Measurements from ENCODE around the gene ELFN2. TPM values are rescaled to one million over a fixed set of nuclear protein-coding genes. Genes with fewer than 3 reads are reported as not detected.
"Not testable (repeated sequence)": the region's sequence is repeated elsewhere in the genome, so short reads cannot be mapped to it uniquely, and the experiment has no call there.

The ELFN2 gene
- total RNA-seq, 2 experiments from 2014 or later: 0.57 to 0.79 TPM

- DNase-seq: no peak
- Mint-ChIP-seq H3K9me3 (no peaks in the 10 kb centered on the region), H3K36me3 (ENCODE audit: low read depth) (no peaks in the 10 kb centered on the region), H3K27ac (no peak overlapping the region), H3K4me3 (no peak overlapping the region), H3K4me1 (ENCODE audit: low read depth) (no peaks in the 10 kb centered on the region), H3K27me3 (ENCODE audit: low read depth) (no peaks in the 10 kb centered on the region)
- CTCF ChIA-PET: no interaction called here
- intact Hi-C loops (cut with micrococcal nuclease): no loop called here
Observed at GRCh38 chr22:37402184-37402506, 25.1 kb downstream of the ELFN2 start.

GRCh38 chr22:37401401-37402183 is 25.7 kb downstream of the ELFN2 start:
- intact Hi-C loops (cut with micrococcal nuclease): no loop called here
- Mint-ChIP-seq H3K4me3 (no peak overlapping the region), H3K36me3 (ENCODE audit: low read depth) (no peaks in the 10 kb centered on the region), H3K9me3 (no peaks in the 10 kb centered on the region), H3K4me1 (ENCODE audit: low read depth) (no peaks in the 10 kb centered on the region), H3K27me3 (ENCODE audit: low read depth) (peaks cover 5% of the 10 kb centered on the region), H3K27ac (no peak overlapping the region)
- DNase-seq: no peak
- CTCF ChIA-PET: interaction anchor here (0.6 kb wide), 1 partner anchor 40 kb away, joined by 3 read pairs; no protein-coding TSS in a partner anchor

GRCh38 chr22:37400719-37401118 is 26.6 kb downstream of the ELFN2 start:
- H3K9me3 Mint-ChIP-seq: no peaks in the 10 kb centered on the region
- H3K27me3 Mint-ChIP-seq (ENCODE audit: low read depth): peaks cover 6% of the 10 kb centered on the region
- intact Hi-C loops (cut with micrococcal nuclease): no loop called here
- CTCF ChIA-PET: no interaction called here
- H3K36me3 Mint-ChIP-seq (ENCODE audit: low read depth): no peaks in the 10 kb centered on the region
- DNase-seq: no peak
- H3K4me1 Mint-ChIP-seq (ENCODE audit: low read depth): no peaks in the 10 kb centered on the region
- no peak overlapping the region for H3K4me3 Mint-ChIP-seq
- H3K27ac Mint-ChIP-seq: no peak overlapping the region

- H3K27ac Mint-ChIP-seq; H3K4me3 Mint-ChIP-seq; H3K27me3 Mint-ChIP-seq (ENCODE audit: low read depth); H3K4me1 Mint-ChIP-seq (ENCODE audit: low read depth); DNase-seq; CTCF ChIA-PET; H3K36me3 Mint-ChIP-seq (ENCODE audit: low read depth); intact Hi-C loops (cut with micrococcal nuclease); H3K9me3 Mint-ChIP-seq: not testable (repeated sequence)
Observed at GRCh38 chr22:37399457-37399856, 27.8 kb downstream of the ELFN2 start.

- DNase-seq: no peak
- Mint-ChIP-seq H3K27ac (no peak overlapping the region), H3K36me3 (ENCODE audit: low read depth) (no peaks in the 10 kb centered on the region), H3K4me3 (no peak overlapping the region), H3K4me1 (ENCODE audit: low read depth) (no peaks in the 10 kb centered on the region), H3K9me3 (no peaks in the 10 kb centered on the region), H3K27me3 (ENCODE audit: low read depth) (peaks cover 6% of the 10 kb centered on the region)
- intact Hi-C loops (cut with micrococcal nuclease): no loop called here
- CTCF ChIA-PET: interaction anchor here (1.3 kb wide), 1 partner anchor 81 kb away, joined by 3 read pairs; no protein-coding TSS in a partner anchor
Observed at GRCh38 chr22:37397226-37397625, 30.1 kb downstream of the ELFN2 start.

GRCh38 chr22:37396488-37397084 is 30.7 kb downstream of the ELFN2 start:
- CTCF ChIA-PET: no interaction called here
- no peak overlapping the region for H3K4me3 Mint-ChIP-seq
- H3K27ac Mint-ChIP-seq: no peak overlapping the region
- peaks cover 6% of the 10 kb centered on the region for H3K27me3 Mint-ChIP-seq (ENCODE audit: low read depth)
- H3K9me3 Mint-ChIP-seq: no peaks in the 10 kb centered on the region
- no peaks in the 10 kb centered on the region for H3K36me3 Mint-ChIP-seq (ENCODE audit: low read depth)
- no peak for DNase-seq
- H3K4me1 Mint-ChIP-seq (ENCODE audit: low read depth): no peaks in the 10 kb centered on the region
- intact Hi-C loops (cut with micrococcal nuclease): no loop called here

GRCh38 chr22:37394341-37394740 is 32.9 kb downstream of the ELFN2 start:
- intact Hi-C loops (cut with micrococcal nuclease): no loop called here

GRCh38 chr22:37393746-37394145 is 33.5 kb downstream of the ELFN2 start:
- Mint-ChIP-seq H3K4me1 (ENCODE audit: low read depth) (no peaks in the 10 kb centered on the region), H3K4me3 (no peak overlapping the region), H3K36me3 (ENCODE audit: low read depth) (no peaks in the 10 kb centered on the region), H3K27me3 (ENCODE audit: low read depth) (peaks cover 6% of the 10 kb centered on the region), H3K9me3 (no peaks in the 10 kb centered on the region), H3K27ac (no peak overlapping the region)
- no peak for DNase-seq
- intact Hi-C loops (cut with micrococcal nuclease): no loop called here
- CTCF ChIA-PET: no interaction called here

More at GRCh38 chr22:37394341-37394740, 32.9 kb downstream of the ELFN2 start:
- Mint-ChIP-seq H3K9me3 (no peaks in the 10 kb centered on the region), H3K27ac (no peak overlapping the region), H3K4me1 (ENCODE audit: low read depth) (no peaks in the 10 kb centered on the region), H3K27me3 (ENCODE audit: low read depth) (peaks cover 6% of the 10 kb centered on the region), H3K4me3 (no peak overlapping the region), H3K36me3 (ENCODE audit: low read depth) (no peaks in the 10 kb centered on the region)
- CTCF ChIA-PET: no interaction called here
- no peak for DNase-seq

- Mint-ChIP-seq H3K9me3 (no peaks in the 10 kb centered on the region), H3K36me3 (ENCODE audit: low read depth) (no peaks in the 10 kb centered on the region), H3K27me3 (ENCODE audit: low read depth) (peaks cover 6% of the 10 kb centered on the region), H3K27ac (no peak overlapping the region), H3K4me3 (no peak overlapping the region), H3K4me1 (ENCODE audit: low read depth) (no peaks in the 10 kb centered on the region)
- DNase-seq: no peak
- intact Hi-C loops (cut with micrococcal nuclease): no loop called here
- CTCF ChIA-PET: no interaction called here
Observed at GRCh38 chr22:37392721-37393328, 34.5 kb downstream of the ELFN2 start.

- DNase-seq: no peak
- intact Hi-C loops (cut with micrococcal nuclease): no loop called here
- Mint-ChIP-seq H3K4me1 (ENCODE audit: low read depth) (no peaks in the 10 kb centered on the region), H3K36me3 (ENCODE audit: low read depth) (no peaks in the 10 kb centered on the region), H3K27me3 (ENCODE audit: low read depth) (peaks cover 2% of the 10 kb centered on the region), H3K27ac (no peak overlapping the region), H3K4me3 (no peak overlapping the region), H3K9me3 (no peaks in the 10 kb centered on the region)
- CTCF ChIA-PET: no interaction called here
Observed at GRCh38 chr22:37391702-37392101, 35.6 kb downstream of the ELFN2 start.

- no peaks in the 10 kb centered on the region for H3K4me1 Mint-ChIP-seq (ENCODE audit: low read depth)
- CTCF ChIA-PET: interaction anchor here (1.3 kb wide), 1 partner anchor 130 kb away, joined by 4 read pairs; no protein-coding TSS in a partner anchor
- no peaks in the 10 kb centered on the region for H3K36me3 Mint-ChIP-seq (ENCODE audit: low read depth)
- H3K4me3 Mint-ChIP-seq: no peak overlapping the region
- no peak for DNase-seq
- H3K27ac Mint-ChIP-seq: no peak overlapping the region
- intact Hi-C loops (cut with micrococcal nuclease): no loop called here
- H3K9me3 Mint-ChIP-seq: no peaks in the 10 kb centered on the region
- no peaks in the 10 kb centered on the region for H3K27me3 Mint-ChIP-seq (ENCODE audit: low read depth)
Observed at GRCh38 chr22:37390075-37390474, 37.2 kb downstream of the ELFN2 start.

GRCh38 chr22:37388538-37388937 is 38.7 kb downstream of the ELFN2 start:
- Mint-ChIP-seq H3K36me3 (ENCODE audit: low read depth) (no peaks in the 10 kb centered on the region), H3K27ac (no peak overlapping the region), H3K9me3 (no peaks in the 10 kb centered on the region), H3K27me3 (ENCODE audit: low read depth) (no peaks in the 10 kb centered on the region), H3K4me1 (ENCODE audit: low read depth) (no peaks in the 10 kb centered on the region), H3K4me3 (no peak overlapping the region)
- no peak for DNase-seq
- CTCF ChIA-PET: no interaction called here
- intact Hi-C loops (cut with micrococcal nuclease): no loop called here

GRCh38 chr22:37387793-37388192 is 39.5 kb downstream of the ELFN2 start:
- Mint-ChIP-seq H3K36me3 (ENCODE audit: low read depth) (no peaks in the 10 kb centered on the region), H3K27ac (no peak overlapping the region), H3K9me3 (no peaks in the 10 kb centered on the region), H3K4me3 (no peak overlapping the region), H3K27me3 (ENCODE audit: low read depth) (no peaks in the 10 kb centered on the region), H3K4me1 (ENCODE audit: low read depth) (no peaks in the 10 kb centered on the region)
- CTCF ChIA-PET: no interaction called here
- no peak for DNase-seq
- intact Hi-C loops (cut with micrococcal nuclease): no loop called here

Data from activated naive CD4-positive, alpha-beta T cell treated with anti-CD3 and anti-CD28 coated beads for 36 hours (primary cell).